ENCODE measurements around the gene TMED8.

- TF ChIP-seq CTCF (conservative IDR thresholded peaks at IDR 0.05) = no peak
- no peak for TF ChIP-seq EZH2 (IDR thresholded peaks at IDR 0.05; ENCODE audit: low read depth)
Measured at GRCh38 chr14:77306416-77306815, 70.5 kb downstream of the TMED8 start.

Measured in PC-9 (cell line).